Left lung (tissue), 10 donors: Measurements from ENCODE around the gene OLFM2. TPM values are rescaled to one million over a fixed set of nuclear protein-coding genes. Genes with fewer than 3 reads are reported as not detected.
"Not testable (repeated sequence)": the region's sequence is repeated elsewhere in the genome, so short reads cannot be mapped to it uniquely, and the experiment has no call there.

Experiments used
- ATAC-seq: fragments of 200-7000 bp; cut with Tn5 transposase; one replicate; pipeline ENCODE4 v1.9.1; 2020; ENCODE audit warnings: moderate library complexity
- DNase-seq, 4 donors: peaks; one replicate each; pipeline ENCODE4 v3.0.0-alpha.2; 2013 to 2020
- H3K27ac ChIP-seq, 2 donors: fragments of 200-600 bp; sonication (generic) in 1 of 2; one replicate each; pipeline versions ENCODE4 v1.5.0 to v1.8.0; 2020 to 2021
- H3K27me3 ChIP-seq, 2 donors: fragments of 200-600 bp; sonication (generic) in 1 of 2; one replicate each; pipeline versions ENCODE4 v1.5.0 to v1.8.0; 2020 to 2021
- H3K36me3 ChIP-seq, 2 donors: fragments of 200-600 bp; sonication (generic) in 1 of 2; one replicate each; pipeline versions ENCODE4 v1.5.0 to v1.8.0; 2020 to 2021
- H3K4me1 ChIP-seq, 2 donors: fragments of 200-600 bp; one replicate each; pipeline ENCODE4 v1.8.0; 2021
- H3K4me3 ChIP-seq, 2 donors: fragments of 200-600 bp; sonication (generic) in 1 of 2; one replicate each; pipeline versions ENCODE4 v1.5.0 to v1.8.0; 2020 to 2021; ENCODE audit warnings: mild to moderate bottlenecking in 1 of 2
- H3K9me3 ChIP-seq, 2 donors: fragments of 200-600 bp; sonication (generic) in 1 of 2; one replicate each; pipeline versions ENCODE4 v1.5.0 to v1.8.0; 2020 to 2021
- CTCF ChIP-seq, 2 donors: fragments of 200-600 bp; sonication (generic) in 1 of 2; IDR thresholded peaks; one replicate each; pipeline versions ENCODE4 v1.5.0 to v1.8.0; 2021; ENCODE audit warnings: antibody characterized with exemption in 2 of 2
- intact Hi-C, 2 donors: fragments of 100-400 bp; cut with DNase I; formaldehyde crosslinking; loops; one replicate each; pipeline versions ENCODE4 v1.11.2 to v1.14.2; 2022
- polyA plus RNA-seq, 6 donors: library from polyadenylated mRNA; unstranded; fragments of 120-200 nt; gene quantifications; one replicate each; pipeline ENCODE4 v1.2.1, GENCODE V29; 2013; ENCODE audit not compliant: insufficient read length in 6 of 6
- total RNA-seq, 2 donors: library from RNA; stranded (reverse); fragmentation: NEBNext Ultra II Directional; extraction: Animal tissue kit (Norgen Biotek cat#: 25700); gene quantifications; one replicate each; pipeline ENCODE4 v1.2.1, GENCODE V29; 2021
- donor health status: DM: no; HTN: yes; CAD: no.
- donor health status: DM: no; HTN: no; CAD: no.

The OLFM2 gene
- total and polyA plus RNA-seq, 8 donors: 7.6 to 33.9 (median 27.8) TPM

- Histone ChIP-seq H3K27me3 (no peaks in the 10 kb centered on the region), H3K4me3 (no peak overlapping the region), H3K9me3 (no peaks in the 10 kb centered on the region), H3K36me3 (no peaks in the 10 kb centered on the region), H3K27ac (no peak overlapping the region), H3K4me1 (peaks cover 12 to 30% of the 10 kb centered on the region in 2 donors)
- no peak for TF ChIP-seq CTCF (IDR thresholded peaks at IDR 0.05)
- intact Hi-C loops: no loop called here
- no peak for ATAC-seq
- DNase-seq: no peak
Measured at GRCh38 chr19:9823816-9824215, 112.5 kb downstream of the OLFM2 start.

GRCh38 chr19:9820034-9820433 is 116.3 kb downstream of the OLFM2 start:
- DNase-seq, ATAC-seq, H3K36me3 ChIP-seq, H3K9me3 ChIP-seq, intact Hi-C loops, H3K27me3 ChIP-seq: not testable (repeated sequence)
- Histone ChIP-seq H3K4me1 (peaks cover 8 to 24% of the 10 kb centered on the region in 2 donors), H3K27ac (peak overlapping the region; percentile 52 to 98), H3K4me3 (peak overlapping the region in 1 of 2 donors; percentile 94)

- peak overlapping the region in 1 of 2 donors; percentile 94 for H3K4me3 ChIP-seq
- TF ChIP-seq CTCF (IDR thresholded peaks at IDR 0.05): no peak
- intact Hi-C loops: no loop called here
- ATAC-seq: no peak
- H3K27ac ChIP-seq: peak overlapping the region; percentile 52 to 98
- peaks cover 8 to 24% of the 10 kb centered on the region in 2 donors for H3K4me1 ChIP-seq
- H3K36me3 ChIP-seq: peaks cover 0 to 9% of the 10 kb centered on the region in 2 donors
- peaks cover 0 to 7% of the 10 kb centered on the region in 2 donors for H3K9me3 ChIP-seq
- H3K27me3 ChIP-seq: no peaks in the 10 kb centered on the region
- no peak for DNase-seq
Measured at GRCh38 chr19:9819596-9819909, 116.8 kb downstream of the OLFM2 start.

- peaks cover 0 to 7% of the 10 kb centered on the region in 2 donors for H3K9me3 ChIP-seq
- peak within 1 kb of the TSS; percentile 91 to 98 for H3K27ac ChIP-seq
- H3K4me1 ChIP-seq: peaks cover 8 to 24% of the 10 kb centered on the region in 2 donors
- peak; percentile 94 for ATAC-seq
- peak within 1 kb of the TSS; percentile 94 to 95 for H3K4me3 ChIP-seq
- H3K27me3 ChIP-seq: no peaks in the 10 kb centered on the region
- intact Hi-C loops: no loop called here
- peak; percentile 100 for DNase-seq
- no peak for TF ChIP-seq CTCF (IDR thresholded peaks at IDR 0.05)
- peaks cover 0 to 13% of the 10 kb centered on the region in 2 donors for H3K36me3 ChIP-seq
Measured at GRCh38 chr19:9818734-9819595, 117.3 kb downstream of the OLFM2 start, which contains the start of gene FBXL12. Gene FBXL12 (minus strand): TSS chr19:9819079. CDS start chr19:9818813, 266 bp downstream.

- no peak for DNase-seq
- Histone ChIP-seq H3K4me1 (peaks cover 8 to 24% of the 10 kb centered on the region in 2 donors), H3K4me3 (peak overlapping the region; percentile 94 to 95), H3K9me3 (peaks cover 0 to 7% of the 10 kb centered on the region in 2 donors), H3K36me3 (peaks cover 0 to 20% of the 10 kb centered on the region in 2 donors), H3K27ac (peak overlapping the region; percentile 91 to 98), H3K27me3 (no peaks in the 10 kb centered on the region)
- intact Hi-C loops: no loop called here
- no peak for ATAC-seq
- TF ChIP-seq CTCF (IDR thresholded peaks at IDR 0.05): no peak
Measured at GRCh38 chr19:9818175-9818733, 118.1 kb downstream of the OLFM2 start.
